HG03108 (cell line): ENCODE results near the gene CYP4A22.
"Not testable (repeated sequence)": the region's sequence is repeated elsewhere in the genome, so short reads cannot be mapped to it uniquely, and the experiment has no call there.

Source experiments
- ATAC-seq: cut with Tn5 transposase; IDR thresholded peaks from one replicate; pipeline ENCODE4 v1.9.1; 2021; ENCODE audit warnings: moderate library complexity; ENCODE audit not compliant: unreplicated experiment

Gene CYP4A22

DNA sequence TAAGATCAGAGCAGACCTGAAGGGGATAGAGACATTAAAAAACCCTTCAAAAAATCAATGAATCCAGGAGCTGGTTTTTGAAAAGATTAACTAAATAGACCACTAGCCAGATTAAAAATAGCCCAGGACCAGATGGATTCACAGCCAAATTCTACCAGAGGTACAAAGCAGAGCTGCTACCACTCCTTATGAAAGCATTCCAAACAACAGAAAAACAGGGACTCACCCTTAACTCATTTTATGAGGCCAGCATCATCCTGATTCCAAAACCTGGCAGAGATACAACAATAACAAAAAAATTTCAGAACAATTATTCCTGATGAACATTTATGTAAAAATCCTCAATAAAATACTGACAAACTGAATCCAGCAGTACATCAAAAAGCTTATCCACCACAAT is 19.2 kb downstream of the CYP4A22 start:
- not testable (repeated sequence) for ATAC-seq

DNA sequence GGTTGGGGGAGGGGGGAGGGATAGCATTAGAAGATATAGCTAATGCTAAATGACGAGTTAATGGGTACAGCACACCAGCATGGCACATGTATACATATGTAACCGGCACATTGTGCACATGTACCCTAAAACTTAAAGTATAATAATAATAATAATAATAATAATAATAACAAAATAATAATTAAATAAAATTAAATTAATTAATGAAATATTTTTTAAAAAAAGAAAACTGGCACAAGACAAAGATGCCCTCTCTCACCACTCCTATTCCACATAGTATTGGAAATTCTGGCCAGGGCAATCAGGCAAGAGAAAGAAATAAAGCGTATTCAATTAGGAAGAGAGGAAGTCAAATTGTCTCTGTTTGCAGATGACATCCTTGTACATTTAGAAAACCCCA is 20.7 kb downstream of the CYP4A22 start:
- ATAC-seq: not testable (repeated sequence)

DNA sequence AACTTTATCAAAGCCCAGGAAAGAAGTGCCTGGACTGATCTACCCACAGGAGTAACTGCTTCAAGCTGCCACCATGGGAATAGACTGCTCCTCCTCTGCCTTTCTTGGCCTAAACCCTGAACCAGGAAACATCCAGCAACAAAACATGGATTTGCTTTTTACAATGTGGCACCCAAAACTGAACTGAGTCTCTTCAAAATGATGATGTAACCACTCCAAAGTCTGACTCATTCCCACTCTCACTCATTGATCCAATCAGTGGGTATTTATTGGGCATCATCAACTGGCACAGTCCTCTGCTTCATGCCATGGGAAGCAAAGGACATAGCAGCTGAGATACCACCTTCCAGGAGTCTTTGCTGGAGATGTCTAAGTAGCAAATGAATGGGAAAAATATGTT is 23.5 kb downstream of the CYP4A22 start:
- ATAC-seq: no peak

DNA sequence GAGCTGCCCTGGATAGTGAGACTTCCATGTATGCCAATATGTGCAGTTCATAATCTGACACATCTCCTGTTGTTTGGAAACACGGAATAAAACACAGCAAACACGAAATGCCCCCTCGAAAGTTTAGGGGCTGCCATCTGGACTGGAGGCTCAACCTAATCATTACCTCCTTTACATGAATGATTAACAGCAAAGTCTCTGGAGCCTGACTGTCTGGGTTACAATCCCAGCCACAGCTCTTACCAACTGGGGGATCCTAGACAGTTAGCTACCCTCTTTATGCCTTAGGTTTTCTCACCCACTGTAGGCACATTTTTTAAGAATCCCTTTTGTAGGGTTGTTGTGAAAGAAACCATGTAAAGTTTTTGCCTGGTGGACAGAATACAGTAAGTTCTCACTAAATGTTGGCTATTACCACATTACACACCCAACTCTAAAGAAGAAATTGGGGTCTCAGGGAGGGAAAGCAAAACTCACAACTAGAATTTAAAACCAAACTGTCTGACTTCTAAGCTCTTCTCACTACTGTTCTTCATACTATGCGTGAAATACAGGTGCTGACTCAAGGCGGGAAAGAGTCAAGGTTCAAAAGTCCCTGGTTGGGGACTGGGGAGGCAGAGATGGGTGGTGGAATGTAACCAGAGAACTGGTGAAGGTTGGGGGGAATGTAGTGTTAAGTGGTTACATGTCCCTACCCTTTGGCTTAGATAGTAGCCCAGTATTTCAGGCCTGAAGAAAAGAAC is 24.2 kb downstream of the CYP4A22 start:
- no peak for ATAC-seq

DNA sequence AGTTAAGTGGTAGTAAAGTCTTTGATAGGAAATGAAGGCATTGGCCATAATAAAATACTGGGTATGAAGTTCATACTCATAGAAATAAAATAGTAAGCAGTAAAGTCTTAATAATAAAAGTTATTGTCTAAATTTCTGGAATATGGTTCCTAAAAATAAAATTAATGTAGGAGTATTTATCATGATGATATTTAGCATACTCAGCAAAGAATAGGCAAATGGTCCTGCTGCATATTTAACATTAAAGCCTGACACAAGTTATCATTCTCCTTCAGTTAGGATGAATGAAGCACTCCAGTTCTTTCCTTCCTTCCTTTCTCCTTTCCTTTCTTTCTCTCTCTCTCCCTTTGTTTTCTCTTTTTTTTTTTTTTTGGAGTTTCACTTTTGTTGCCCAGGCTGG is 27.3 kb downstream of the CYP4A22 start:
- no peak for ATAC-seq

DNA sequence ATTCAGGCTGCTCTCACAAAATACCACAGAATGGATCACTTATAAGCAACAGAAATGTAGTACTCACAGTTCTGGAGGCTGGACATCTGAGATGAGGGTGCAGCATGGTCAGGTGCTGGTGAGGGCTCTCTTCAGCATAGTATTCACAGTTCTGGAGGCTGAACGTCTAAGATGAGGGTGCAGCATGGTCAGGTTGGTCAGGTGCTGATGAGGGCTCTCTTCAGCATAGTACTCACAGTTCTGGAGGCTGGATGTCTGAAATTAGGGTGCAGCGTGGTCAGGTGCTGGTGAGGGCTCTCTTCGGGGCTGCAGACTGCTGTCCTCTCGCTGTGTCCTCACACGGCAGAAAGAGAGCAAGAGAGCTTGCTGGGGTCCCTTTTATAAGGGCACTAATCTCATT is 35.5 kb downstream of the CYP4A22 start:
- ATAC-seq: no peak

DNA sequence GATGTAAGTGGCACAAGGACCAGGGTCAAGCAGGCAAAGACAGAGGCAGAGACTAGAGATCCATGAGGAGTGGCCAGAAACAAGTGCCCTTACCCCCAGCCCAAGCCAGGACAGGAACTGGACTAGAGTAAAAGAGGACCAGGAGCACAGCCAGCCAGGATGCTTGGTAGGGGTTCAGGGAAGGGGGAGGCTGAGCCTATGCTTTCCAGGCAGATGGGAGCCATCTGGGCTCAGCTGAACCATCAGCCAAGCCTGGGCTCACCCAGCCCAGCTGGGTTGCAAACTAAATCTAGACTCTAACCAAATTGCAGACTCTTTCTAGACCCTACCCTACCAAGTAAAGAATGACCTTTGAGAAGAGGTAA is 37.4 kb downstream of the CYP4A22 start:
- no peak for ATAC-seq

DNA sequence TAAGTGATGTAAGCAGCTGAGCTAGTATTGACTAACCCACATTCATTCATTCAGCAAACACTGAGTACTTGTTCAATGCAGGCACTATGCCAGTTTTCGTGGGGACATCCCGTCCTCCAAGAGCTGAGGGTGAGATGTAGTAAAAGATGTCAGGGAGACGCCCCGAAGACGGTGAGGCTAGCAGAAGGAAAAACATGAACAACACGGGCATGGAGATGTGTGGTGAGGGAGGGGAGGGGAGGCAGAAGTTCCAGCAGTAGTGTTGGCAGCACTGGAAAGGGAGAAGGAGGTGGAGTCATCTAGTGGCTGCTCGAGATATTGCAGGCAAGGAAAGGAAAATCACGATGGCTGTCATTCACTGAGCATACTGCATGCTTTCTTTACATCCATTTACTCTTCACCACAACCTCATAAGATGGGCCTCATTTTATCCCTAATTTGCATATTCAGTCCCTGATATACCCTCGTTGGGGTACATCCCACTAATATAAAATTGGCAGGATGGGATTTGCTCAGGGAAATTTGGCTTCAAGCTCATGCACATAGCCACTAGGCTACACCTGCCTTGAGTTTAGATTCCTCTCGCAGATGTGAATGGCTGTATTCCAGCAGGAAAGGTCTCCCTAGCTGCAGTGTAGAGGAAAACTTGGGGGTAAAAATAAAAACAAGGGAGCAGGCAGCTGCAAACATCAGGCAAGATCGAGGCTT is 38.1 kb downstream of the CYP4A22 start:
- no peak for ATAC-seq

DNA sequence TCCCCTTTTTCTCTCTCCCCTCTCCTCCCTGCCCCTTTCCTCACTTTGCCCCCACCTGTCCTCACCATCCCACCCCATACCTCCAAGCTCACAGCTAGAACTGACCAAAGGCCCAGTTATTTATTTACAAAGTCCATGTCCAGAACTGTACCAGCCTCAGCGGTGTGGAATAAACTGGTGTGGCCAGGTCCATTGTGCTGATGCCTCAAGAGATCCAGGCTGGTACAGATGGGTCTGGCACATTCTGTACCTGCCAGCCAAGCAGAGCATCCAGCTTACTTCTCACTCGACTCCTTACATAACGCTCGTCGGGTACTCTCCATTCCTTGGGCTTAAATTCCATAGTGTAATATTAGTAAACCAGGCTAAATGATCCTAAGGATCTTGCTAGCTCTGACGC is 40.8 kb downstream of the CYP4A22 start:
- ATAC-seq: no peak

DNA sequence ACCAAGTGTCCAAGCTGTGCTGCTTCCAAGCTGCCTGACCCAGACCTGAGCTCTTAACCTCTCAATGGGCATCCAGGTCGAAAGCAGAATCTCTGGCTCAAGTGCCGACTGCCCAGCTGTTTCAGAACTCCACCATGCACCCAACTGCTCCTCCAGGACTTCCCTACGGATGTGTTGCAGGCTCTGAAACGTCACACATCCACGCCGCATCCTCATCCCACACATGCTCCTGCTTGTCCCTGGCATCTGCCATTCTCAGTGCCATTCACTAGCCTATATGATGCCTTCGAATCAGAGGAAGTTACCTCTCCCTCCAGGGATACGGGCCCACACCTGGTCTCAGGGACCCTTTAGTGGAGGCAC is 41.4 kb downstream of the CYP4A22 start:
- ATAC-seq: no peak

DNA sequence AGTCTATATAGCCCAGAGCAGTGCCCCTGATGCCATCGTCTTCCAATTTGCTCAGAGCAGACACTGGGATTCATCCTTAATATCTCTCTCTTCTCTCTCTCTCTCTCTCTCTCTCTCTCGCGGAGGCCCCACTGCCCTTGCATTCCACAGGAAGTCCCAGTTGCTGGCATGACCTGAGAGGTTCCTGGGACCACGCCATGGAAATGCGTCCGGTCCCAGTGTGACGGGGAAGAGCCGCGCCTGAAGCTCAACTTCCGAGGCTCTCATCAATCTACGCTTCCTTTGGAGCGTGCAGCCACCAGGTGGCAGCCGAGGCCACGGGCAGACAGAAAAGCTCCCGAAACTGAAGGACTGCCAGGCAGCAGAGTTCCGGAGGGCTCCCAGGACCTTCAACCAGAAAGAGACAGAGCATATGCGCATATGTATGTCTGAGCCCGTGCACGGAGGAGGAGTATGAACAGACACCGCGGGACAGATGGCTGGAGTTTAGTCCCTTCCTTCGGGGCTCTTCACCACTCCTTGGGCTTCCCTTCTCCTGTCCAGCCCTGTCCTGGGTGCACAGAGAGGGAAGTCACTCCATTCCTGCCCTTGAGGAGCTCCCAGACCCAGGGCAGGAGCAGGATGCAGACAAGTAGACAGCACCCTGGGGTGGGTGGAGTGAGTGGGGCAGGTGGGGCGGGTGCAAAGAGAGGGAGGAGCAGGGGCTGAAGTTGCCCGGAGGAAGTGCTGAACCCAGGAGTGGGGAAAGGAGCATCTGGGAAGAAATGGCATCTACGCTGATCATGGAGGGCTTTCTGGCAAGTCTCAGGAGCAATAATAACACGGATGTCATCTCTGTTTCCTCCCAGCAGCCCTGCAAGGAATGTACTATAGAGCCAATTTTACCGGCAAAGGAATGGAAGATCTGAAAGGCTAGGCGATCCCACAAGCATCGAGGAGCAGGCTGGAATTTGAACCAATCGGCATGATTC is 42.1 kb downstream of the CYP4A22 start:
- ATAC-seq: peak; percentile 87

DNA sequence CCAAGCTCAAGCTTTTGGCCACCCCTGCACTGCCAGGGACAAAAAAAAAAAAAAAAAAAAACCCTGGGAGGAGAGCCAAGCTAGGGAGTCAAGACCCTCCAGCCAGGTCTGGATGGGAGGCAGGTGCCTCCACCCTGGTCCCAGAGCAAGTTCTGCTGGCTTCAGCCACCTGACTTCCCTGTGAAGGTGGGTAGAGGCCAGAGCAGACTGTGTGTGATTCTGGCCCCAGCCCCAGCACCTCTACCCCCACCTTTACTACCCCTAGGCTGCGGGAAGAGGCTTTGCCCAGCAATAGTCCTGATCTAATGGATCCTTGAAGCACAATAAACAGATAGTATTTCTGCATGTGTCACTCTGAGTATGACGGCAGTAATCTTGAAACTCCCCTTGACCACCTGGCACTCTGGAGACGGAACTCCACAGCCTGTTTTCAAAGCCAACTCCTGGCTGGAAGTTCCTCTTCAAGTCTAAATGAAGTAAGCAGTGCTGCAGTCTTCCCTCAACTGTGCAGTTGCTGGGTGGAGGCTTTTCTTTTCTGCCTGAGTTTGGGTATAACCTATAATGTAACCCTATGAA is 42.8 kb downstream of the CYP4A22 start:
- ATAC-seq: no peak

DNA sequence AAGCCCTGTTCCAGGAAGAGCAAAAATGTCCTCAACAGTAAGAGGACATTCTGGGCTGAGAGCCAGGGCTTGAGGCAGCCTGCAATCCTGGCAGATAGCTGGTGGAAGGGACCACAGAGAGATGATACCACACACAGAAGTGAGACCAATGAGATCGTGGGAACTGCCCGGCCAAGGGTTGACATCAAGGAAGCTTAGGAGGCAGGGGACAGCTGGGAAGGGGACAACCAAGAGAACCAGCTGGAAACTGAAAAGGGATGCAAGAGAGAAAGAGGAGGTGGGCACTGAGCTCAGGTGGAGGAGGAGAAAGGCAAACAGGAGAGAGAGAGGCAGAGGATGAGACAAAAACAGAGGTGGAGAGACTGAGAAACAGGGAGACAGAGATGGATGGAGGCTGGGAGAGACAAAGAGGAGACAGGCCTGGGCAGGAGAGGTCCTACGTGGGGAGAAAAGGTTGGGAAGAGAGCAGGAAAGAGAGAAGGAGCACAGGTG is 43.4 kb downstream of the CYP4A22 start:
- ATAC-seq: no peak

DNA sequence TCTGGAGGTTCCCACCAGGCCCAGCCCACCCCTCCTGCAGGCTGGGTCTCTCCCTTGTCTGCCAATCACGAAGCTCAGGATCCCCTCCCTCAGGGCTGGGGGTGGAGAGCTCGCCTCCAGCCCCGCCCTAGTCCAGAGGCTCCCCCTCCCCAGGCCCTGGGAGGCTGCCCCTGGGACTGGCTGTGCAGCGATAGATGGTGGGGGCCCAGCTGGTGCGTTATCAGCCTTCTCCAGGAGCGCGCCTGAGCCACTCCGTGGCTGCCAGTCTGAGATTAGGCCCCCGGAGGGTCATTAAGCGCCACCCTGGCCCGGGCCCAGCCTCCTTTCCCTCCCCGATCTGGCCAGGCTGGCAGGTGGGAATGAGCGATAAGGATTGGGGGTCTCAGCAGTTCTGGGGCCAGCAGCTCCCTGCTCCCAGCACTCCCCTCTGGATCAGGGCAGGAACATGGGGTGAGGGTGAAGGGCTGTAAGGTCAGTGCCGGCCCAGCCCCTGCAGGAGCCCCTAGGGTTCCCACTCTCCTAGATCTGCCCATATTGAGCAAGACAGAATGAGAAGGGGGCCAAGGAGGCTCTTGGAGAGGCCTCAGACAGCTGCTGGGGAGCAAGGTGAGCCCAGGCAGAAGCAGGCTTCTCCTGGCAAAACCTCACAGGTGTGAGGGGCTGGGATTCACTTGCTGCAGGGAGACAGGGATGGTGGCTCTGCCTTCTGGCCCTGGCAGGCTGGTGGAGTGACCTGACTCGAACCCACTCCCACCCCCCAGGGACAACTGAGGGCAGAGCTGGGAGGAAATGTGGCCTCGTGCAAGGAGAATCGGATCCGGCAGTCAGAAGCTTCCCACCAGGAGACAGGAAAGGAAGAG is 44.1 kb downstream of the CYP4A22 start:
- no peak for ATAC-seq

DNA sequence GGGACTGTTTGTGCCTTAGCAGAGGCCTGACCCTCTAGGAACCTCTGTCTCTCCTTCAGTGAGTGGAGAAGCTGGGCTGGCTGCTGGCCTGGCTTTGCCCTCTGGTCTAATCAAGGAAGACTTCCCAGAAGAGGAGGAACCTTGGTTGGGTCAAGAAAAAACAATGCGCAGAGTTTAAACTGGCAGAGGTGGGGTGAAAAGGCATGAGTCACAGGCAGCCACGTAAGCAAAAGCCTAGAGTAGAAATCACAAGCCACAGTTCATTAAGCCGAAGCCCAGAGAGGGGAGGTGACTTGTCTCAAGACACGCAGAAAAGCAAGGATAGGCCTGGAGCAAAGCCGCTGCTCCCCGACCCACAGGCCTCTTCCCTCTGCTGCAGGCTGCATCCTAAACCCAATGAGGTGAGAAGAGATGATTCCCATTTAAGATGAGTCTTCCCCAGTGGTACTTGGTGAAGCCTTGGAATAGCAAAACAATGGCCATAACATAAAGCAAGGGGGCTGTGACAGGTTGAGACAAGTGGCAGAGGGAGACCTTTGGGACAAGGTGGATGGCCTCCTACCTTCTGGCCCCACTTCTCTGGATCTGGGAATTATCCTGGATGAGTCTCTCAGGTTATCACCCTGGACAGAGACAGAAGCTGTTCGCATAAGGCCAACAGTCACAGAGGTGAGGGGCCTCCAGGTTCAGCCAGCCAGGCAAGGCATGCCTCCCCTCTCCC is 44.9 kb downstream of the CYP4A22 start:
- no peak for ATAC-seq

DNA sequence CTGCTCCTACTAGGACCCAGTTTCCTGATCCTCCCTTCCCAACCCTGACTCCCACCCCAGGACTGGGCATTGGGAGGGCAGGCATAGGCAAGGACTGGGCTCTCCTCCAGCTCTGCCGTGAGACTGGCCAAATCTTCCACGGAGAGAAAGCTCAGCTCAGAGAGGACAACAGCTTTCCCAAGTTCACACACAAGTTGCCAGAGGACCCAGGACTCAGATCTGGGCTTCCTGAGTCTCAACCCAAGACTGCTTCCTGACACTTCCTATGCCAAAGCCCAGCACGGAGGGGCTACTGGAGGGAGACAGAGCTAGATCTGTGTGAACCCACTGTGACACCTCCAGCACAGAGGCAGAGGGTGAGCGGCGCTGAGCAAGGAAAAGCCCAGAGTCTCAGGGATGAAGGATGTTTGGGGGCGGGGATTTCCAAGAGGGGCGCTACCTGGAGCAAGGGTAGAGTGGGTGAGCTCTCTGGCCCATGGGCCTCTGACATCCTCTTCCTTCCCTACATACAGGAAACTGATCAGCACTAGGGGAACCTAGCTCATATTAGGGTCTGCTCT is 45.5 kb downstream of the CYP4A22 start:
- no peak for ATAC-seq

DNA sequence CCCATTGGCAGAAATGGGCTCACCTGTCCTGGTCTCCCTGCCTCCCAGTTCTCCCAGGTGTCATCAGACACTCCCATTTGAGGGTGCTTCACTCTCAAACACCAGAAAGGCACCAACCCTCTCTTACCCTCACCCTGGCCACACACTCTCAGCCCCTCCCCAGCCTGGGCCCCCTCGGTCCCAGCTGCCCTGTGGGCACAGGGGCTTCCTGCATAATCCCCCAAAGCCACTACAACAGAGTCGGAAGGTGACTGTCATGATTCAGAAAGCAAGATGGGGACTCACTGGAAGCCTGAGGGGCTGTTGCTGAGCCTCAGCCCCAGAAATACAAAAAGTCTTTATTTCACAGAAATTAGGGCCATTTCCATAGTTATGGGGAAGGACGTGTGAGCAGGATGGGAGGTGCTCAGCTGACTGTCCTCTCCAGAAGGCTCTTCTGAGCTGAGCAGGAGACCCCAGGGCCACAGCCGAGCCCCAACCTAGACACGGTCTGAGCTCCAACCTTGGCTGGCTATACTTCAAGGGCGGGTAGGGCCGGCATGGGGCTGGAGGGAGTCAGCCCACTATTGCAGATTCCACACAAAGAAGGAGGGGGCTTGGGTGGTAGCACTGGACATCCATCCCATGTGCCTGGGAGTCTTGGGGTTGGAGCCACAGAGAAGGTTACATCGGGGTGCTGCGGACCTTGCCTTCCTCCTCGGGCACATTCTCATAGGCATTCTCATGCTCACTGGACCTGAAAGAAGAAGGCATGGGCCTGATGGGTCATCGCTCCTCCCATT is 46.3 kb downstream of the CYP4A22 start:
- no peak for ATAC-seq

DNA sequence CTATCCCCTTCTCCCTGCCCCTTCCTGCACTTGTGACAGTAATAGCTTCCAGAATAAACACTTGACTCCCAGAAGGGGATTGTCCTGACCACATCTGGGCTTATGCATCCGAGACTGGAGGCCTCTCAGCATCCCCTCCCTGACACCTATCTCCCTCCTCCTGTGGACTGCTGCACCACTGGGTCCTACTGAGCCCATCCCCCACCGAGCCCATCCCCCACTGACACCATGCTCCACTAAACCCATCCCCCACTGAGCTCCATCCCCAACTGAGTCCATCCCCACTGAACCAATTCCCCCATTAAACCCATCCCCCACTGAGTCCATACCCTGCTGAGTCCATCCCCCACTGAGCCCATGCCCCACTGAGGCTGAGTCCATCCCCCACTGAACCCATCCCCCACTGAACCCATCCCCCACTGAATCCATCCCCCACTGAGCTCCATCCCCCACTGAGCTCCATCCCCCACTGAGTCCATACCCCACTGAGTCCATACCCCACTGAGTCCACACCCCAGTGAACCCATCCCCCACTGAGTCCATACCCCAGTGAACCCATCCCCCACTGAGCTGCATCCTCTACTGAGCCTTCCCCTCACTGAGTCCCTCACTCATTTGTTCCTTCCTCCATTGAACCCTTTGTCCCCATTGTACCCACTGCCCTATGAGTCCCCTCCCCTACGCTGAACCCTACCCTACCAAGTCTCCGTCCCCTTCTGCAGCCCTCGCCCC is 47.0 kb downstream of the CYP4A22 start:
- no peak for ATAC-seq
